HepG2 (cell line): Measurements from ENCODE around the gene COL4A6. TPM values are rescaled to one million over a fixed set of nuclear protein-coding genes. Genes with fewer than 3 reads are reported as not detected.

Experiments
- ATAC-seq: fragments of 200-7000 bp; cut with Tn5 transposase; 3 replicates; pipeline ENCODE4 v1.9.1; 2020; ENCODE audit warnings: mild to moderate bottlenecking, moderate library complexity
- BruUV-seq: library from RNA; stranded (reverse); fragments of 400-500 nt; replicated peaks from 2 replicates; lab custom pipeline; 2021; lab: Mats Ljungman, UMichigan
- CTCF ChIA-PET: fragments of 300-600 bp; formaldehyde crosslinking; extraction: SDS; loops from one replicate; lab custom pipeline; 2021; ENCODE audit warnings: low total read pairs, inconsistent platforms, low intra/inter-chr PET ratio; lab: Yijun Ruan, JAX
- POLR2A ChIA-PET: fragments of 350-600 bp; sonication (Branson Sonifier 250); formaldehyde crosslinking; loops from one replicate; lab custom pipeline; 2020; ENCODE audit warnings: antibody characterized with exemption, inconsistent platforms; lab: Yijun Ruan, JAX
- DNase-seq: peaks from one replicate; pipeline ENCODE4 v3.0.0-alpha.2; 2015; ENCODE audit warnings: low spot score
- FAIRE-seq: peaks from 3 replicates; lab custom pipeline; 2011; peaks lifted over from hg19 to GRCh38; lab: Jason Lieb, UNC
- H2AFZ ChIP-seq: one replicate; pipeline ENCODE4 v1.6.1; 2011; ENCODE audit warnings: low read length, inconsistent platforms
- H3K27ac ChIP-seq: fragments of 300-600 bp; 3 replicates; pipeline ENCODE4 v1.8.0; 2011; ENCODE audit warnings: mixed run types, mild to moderate bottlenecking, mixed read lengths, low read length, inconsistent platforms; ENCODE audit not compliant: insufficient read depth; ENCODE audit errors: extremely low read length
- H3K27me3 ChIP-seq, 2 experiments: fragments of 200-600 bp in 1 of 2; 2 replicates in 1 of 2; 3 replicates in 1 of 2; pipeline versions ENCODE4 v1.6.0 to v1.8.0; 2011; ENCODE audit warnings: low read length in 2 of 2, mild to moderate bottlenecking in 2 of 2, moderate library complexity in 2 of 2, inconsistent platforms in 1 of 2; ENCODE audit not compliant: insufficient read depth in 2 of 2, control insufficient read depth in 1 of 2
- H3K36me3 ChIP-seq, 2 experiments: fragments of 200-600 bp in 1 of 2; replicated peaks in 1 of 2; 2 replicates in 1 of 2; 3 replicates in 1 of 2; pipeline versions ENCODE4 v1.5.1 to v1.8.0; 2011; ENCODE audit warnings: low read length in 2 of 2, inconsistent platforms in 1 of 2; ENCODE audit not compliant: insufficient read depth in 2 of 2, control insufficient read depth in 1 of 2
- H3K4me1 ChIP-seq: 2 replicates; pipeline ENCODE4 v1.5.1; 2012; ENCODE audit warnings: low read length, inconsistent platforms; ENCODE audit not compliant: insufficient read depth
- H3K4me2 ChIP-seq: 2 replicates; pipeline ENCODE4 v1.6.0; 2011; ENCODE audit warnings: low read depth, low read length, inconsistent platforms
- H3K4me3 ChIP-seq, 3 experiments: fragments of 200-600 bp in 1 of 3; sonication (generic), shearing (Covaris generic) in 1 of 3; replicated peaks in 1 of 3; 2 replicates each; pipeline ENCODE4 v1.5.1; 2011 to 2016; ENCODE audit warnings: low read length in 3 of 3, inconsistent platforms in 2 of 3, low read depth in 2 of 3, mild to moderate bottlenecking in 2 of 3, control low read depth in 1 of 3, mixed read lengths in 1 of 3; ENCODE audit not compliant: insufficient read depth in 1 of 3
- H3K79me2 ChIP-seq: one replicate; pipeline ENCODE4 v1.6.1; 2011; ENCODE audit warnings: low read length, inconsistent platforms; ENCODE audit not compliant: insufficient read depth
- H3K9ac ChIP-seq: 2 replicates; pipeline ENCODE4 v1.6.0; 2011; ENCODE audit warnings: mild to moderate bottlenecking, low read depth, low read length, inconsistent platforms; ENCODE audit not compliant: insufficient read depth
- H3K9me3 ChIP-seq: 2 replicates; pipeline ENCODE4 v1.5.1; 2012; ENCODE audit warnings: mild to moderate bottlenecking, low read length
- H4K20me1 ChIP-seq: 2 replicates; pipeline ENCODE4 v1.6.0; 2011; ENCODE audit warnings: inconsistent platforms, mild to moderate bottlenecking, low read length, moderate library complexity; ENCODE audit not compliant: insufficient read depth
- MAFF ChIP-seq: IDR thresholded peaks from 2 replicates; pipeline ENCODE4 v1.6.1; 2011; ENCODE audit warnings: low read depth, low read length, improper control_type of control experiment
- MAFK ChIP-seq, 2 experiments: IDR thresholded peaks in 1 of 2; conservative IDR thresholded peaks in 1 of 2; 2 replicates each; pipeline ENCODE4 v1.6.1; 2011; ENCODE audit warnings: improper control_type of control experiment in 2 of 2, low read length in 2 of 2
- RBFOX2 ChIP-seq: fragments of 200-400 bp; formaldehyde crosslinking; IDR thresholded peaks from 2 replicates; pipeline ENCODE4 v1.6.1; 2017; ENCODE audit warnings: low read depth, mild to moderate bottlenecking, low read length
- ZNF264 ChIP-seq: sonication (generic); formaldehyde crosslinking; IDR thresholded peaks from 2 replicates; pipeline ENCODE4 v1.4.0; 2020; ENCODE audit warnings: missing genetic modification reagents
- ZNF33B ChIP-seq: sonication (generic); formaldehyde crosslinking; IDR thresholded peaks from 2 replicates; pipeline ENCODE4 v1.5.1; 2020; ENCODE audit warnings: mild to moderate bottlenecking, missing genetic modification reagents
- ZNF883 ChIP-seq: sonication (generic); formaldehyde crosslinking; IDR thresholded peaks from 2 replicates; pipeline ENCODE4 v1.5.1; 2020; ENCODE audit warnings: mild to moderate bottlenecking, missing genetic modification reagents; ENCODE audit errors: not compliant biosample characterization
- WGBS: methylation state at CpG from one replicate; pipeline ENCODE4 v1.1.6; 2017; ENCODE audit warnings: low lambda C conversion rate; 5-methylcytosine and 5-hydroxymethylcytosine counted together
- in situ Hi-C: cut with HindIII; loops from 2 replicates; pipeline ENCODE4 v1.10.0; 2017; ENCODE audit warnings: low pct_unique_long_range_greater_than_20kb; ENCODE audit not compliant: extremely low pct_ligation_motif_present
- intact Hi-C: fragments of 100-400 bp; cut with micrococcal nuclease; formaldehyde crosslinking; loops from one replicate; pipeline ENCODE4 v1.10.0; 2022; ENCODE audit not compliant: unreplicated experiment
- polyA plus RNA-seq, 8 experiments: library from polyadenylated mRNA; depleted of rRNA in 3 of 8; stranded (reverse) in 7 of 8; unstranded in 1 of 8; fragments of >200 nt; fragmentation: Illumina TruSeq in 4 of 8; extraction: Trizol in 4 of 8; gene quantifications; 2 replicates each; pipeline versions ENCODE4 v1.2.1 to v1.2.3, GENCODE V29; 2011 to 2016; ENCODE audit warnings: low read depth in 4 of 8, missing spikeins in 1 of 8, mixed read lengths in 1 of 8; ENCODE audit not compliant: insufficient read depth in 1 of 8
- total RNA-seq, 5 experiments: library from RNA; depleted of rRNA; stranded (reverse); fragments of >200 nt; fragmentation: Illumina TruSeq; extraction: Trizol; gene quantifications; 2 replicates each; pipeline ENCODE4 v1.2.3, GENCODE V29; 2016; ENCODE audit warnings: low read depth in 1 of 5
- TF ChIP-seq, protein P1 (sequence below): sonication (generic); formaldehyde crosslinking; IDR thresholded peaks from 2 replicates; pipeline ENCODE4 v1.4.0; 2020; ENCODE audit warnings: low read depth, missing genetic modification reagents
- TF ChIP-seq, protein P2 (sequence below): sonication (generic); formaldehyde crosslinking; IDR thresholded peaks from 2 replicates; pipeline ENCODE4 v1.5.0; 2020; ENCODE audit warnings: missing genetic modification reagents
- TF ChIP-seq, protein P3 (sequence below): sonication (generic); formaldehyde crosslinking; IDR thresholded peaks from 2 replicates; pipeline ENCODE4 v1.4.0; 2020; ENCODE audit warnings: missing genetic modification reagents
- TF ChIP-seq, protein P4 (sequence below): sonication (generic); formaldehyde crosslinking; IDR thresholded peaks from 2 replicates; pipeline ENCODE4 v1.5.0; 2020; ENCODE audit warnings: mild to moderate bottlenecking, missing genetic modification reagents, borderline replicate concordance

COL4A6 gene
- total and polyA plus RNA-seq, 2 of the 13 experiments (the other 11 are each of a cell fraction or from before 2014, with no cell fraction given) = 4.5 to 8.2 TPM

DNA sequence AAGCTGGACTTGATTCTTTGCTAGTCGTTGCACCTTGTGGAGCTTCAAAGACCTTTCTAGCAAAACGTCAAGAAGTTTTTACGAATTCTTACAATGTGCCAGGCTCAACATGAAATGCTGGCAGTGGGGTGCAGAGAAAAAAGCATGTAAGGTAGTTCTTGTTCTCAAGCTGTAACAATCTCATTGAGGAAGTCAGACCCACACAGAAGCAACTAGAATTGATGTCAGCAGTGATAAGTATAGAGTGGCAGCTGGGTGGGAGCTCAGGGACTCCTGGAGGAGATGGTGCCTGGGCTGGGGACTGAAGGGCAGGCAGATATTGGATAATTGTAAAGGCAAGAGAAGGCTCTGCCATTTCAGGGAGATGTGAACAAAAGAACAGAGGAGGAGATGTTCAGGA, 264.3 kb downstream of the COL4A6 start (continued):
- TF ChIP-seq, protein P1, sequence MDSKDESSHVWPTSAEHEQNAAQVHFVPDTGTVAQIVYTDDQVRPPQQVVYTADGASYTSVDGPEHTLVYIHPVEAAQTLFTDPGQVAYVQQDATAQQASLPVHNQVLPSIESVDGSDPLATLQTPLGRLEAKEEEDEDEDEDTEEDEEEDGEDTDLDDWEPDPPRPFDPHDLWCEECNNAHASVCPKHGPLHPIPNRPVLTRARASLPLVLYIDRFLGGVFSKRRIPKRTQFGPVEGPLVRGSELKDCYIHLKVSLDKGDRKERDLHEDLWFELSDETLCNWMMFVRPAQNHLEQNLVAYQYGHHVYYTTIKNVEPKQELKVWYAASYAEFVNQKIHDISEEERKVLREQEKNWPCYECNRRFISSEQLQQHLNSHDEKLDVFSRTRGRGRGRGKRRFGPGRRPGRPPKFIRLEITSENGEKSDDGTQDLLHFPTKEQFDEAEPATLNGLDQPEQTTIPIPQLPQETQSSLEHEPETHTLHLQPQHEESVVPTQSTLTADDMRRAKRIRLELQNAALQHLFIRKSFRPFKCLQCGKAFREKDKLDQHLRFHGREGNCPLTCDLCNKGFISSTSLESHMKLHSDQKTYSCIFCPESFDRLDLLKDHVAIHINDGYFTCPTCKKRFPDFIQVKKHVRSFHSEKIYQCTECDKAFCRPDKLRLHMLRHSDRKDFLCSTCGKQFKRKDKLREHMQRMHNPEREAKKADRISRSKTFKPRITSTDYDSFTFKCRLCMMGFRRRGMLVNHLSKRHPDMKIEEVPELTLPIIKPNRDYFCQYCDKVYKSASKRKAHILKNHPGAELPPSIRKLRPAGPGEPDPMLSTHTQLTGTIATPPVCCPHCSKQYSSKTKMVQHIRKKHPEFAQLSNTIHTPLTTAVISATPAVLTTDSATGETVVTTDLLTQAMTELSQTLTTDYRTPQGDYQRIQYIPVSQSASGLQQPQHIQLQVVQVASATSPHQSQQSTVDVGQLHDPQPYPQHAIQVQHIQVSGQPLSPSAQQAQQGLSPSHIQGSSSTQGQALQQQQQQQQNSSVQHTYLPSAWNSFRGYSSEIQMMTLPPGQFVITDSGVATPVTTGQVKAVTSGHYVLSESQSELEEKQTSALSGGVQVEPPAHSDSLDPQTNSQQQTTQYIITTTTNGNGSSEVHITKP (CRISPR knock-in tag) = no peak
- TF ChIP-seq MAFK (conservative IDR thresholded peaks at IDR 0.05 in 1 of 2, IDR thresholded peaks at IDR 0.05 in 1 of 2; ENCODE audit: low read length in 2 of 2) (no peak), ZNF33B (CRISPR knock-in tag) (no peak), ZNF264 (no peak)

DNA sequence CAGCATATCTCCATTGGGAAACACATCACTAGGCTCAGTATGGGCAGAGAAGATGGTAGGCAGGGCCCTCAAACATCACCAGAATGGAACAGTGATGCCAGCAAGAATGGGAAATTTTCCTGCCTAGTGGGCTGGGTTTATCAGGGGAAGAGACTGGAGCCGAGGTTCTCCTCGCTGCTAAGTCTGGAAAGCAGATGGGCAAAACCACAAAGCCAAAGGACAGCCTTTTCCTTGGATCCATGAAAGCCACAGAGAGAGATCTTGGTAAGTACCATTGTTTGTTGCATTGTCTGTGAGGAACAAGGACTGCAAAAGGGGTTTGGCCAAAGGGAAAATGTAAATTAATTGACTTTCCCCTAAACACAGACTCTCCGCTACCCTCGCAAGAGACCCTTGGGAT, 266.6 kb downstream of the COL4A6 start:
- Histone ChIP-seq H3K4me2 (no peak overlapping the region), H3K4me1 (no peaks in the 10 kb centered on the region), H2AFZ (no peak overlapping the region), H3K36me3 (no peaks in the 10 kb centered on the region), H3K27ac (no peak overlapping the region), H4K20me1 (no peaks in the 10 kb centered on the region), H3K9ac (no peak overlapping the region), H3K4me3 (no peak overlapping the region), H3K27me3 (no peaks in the 10 kb centered on the region), H3K79me2 (no peaks in the 10 kb centered on the region), H3K9me3 (no peaks in the 10 kb centered on the region)
- intact Hi-C loops (no loop called here), in situ Hi-C loops (no loop called here)
- DNase-seq = no peak
- 79% methylated on average over 2 of the region's 4 CpGs for WGBS
- no peak for FAIRE-seq
- BruUV-seq = no TSS peak
- POLR2A ChIA-PET = no interaction called here
- CTCF ChIA-PET = no interaction called here
- ATAC-seq = no peak
- TF ChIP-seq, protein P2, sequence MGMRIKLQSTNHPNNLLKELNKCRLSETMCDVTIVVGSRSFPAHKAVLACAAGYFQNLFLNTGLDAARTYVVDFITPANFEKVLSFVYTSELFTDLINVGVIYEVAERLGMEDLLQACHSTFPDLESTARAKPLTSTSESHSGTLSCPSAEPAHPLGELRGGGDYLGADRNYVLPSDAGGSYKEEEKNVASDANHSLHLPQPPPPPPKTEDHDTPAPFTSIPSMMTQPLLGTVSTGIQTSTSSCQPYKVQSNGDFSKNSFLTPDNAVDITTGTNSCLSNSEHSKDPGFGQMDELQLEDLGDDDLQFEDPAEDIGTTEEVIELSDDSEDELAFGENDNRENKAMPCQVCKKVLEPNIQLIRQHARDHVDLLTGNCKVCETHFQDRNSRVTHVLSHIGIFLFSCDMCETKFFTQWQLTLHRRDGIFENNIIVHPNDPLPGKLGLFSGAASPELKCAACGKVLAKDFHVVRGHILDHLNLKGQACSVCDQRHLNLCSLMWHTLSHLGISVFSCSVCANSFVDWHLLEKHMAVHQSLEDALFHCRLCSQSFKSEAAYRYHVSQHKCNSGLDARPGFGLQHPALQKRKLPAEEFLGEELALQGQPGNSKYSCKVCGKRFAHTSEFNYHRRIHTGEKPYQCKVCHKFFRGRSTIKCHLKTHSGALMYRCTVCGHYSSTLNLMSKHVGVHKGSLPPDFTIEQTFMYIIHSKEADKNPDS = no peak
- no peak for TF ChIP-seq MAFF
- TF ChIP-seq ZNF883 (CRISPR knock-in tag) = no peak
- TF ChIP-seq, protein P3, sequence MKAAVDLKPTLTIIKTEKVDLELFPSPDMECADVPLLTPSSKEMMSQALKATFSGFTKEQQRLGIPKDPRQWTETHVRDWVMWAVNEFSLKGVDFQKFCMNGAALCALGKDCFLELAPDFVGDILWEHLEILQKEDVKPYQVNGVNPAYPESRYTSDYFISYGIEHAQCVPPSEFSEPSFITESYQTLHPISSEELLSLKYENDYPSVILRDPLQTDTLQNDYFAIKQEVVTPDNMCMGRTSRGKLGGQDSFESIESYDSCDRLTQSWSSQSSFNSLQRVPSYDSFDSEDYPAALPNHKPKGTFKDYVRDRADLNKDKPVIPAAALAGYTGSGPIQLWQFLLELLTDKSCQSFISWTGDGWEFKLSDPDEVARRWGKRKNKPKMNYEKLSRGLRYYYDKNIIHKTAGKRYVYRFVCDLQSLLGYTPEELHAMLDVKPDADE = no peak
- no peak for TF ChIP-seq RBFOX2
- TF ChIP-seq, protein P4, sequence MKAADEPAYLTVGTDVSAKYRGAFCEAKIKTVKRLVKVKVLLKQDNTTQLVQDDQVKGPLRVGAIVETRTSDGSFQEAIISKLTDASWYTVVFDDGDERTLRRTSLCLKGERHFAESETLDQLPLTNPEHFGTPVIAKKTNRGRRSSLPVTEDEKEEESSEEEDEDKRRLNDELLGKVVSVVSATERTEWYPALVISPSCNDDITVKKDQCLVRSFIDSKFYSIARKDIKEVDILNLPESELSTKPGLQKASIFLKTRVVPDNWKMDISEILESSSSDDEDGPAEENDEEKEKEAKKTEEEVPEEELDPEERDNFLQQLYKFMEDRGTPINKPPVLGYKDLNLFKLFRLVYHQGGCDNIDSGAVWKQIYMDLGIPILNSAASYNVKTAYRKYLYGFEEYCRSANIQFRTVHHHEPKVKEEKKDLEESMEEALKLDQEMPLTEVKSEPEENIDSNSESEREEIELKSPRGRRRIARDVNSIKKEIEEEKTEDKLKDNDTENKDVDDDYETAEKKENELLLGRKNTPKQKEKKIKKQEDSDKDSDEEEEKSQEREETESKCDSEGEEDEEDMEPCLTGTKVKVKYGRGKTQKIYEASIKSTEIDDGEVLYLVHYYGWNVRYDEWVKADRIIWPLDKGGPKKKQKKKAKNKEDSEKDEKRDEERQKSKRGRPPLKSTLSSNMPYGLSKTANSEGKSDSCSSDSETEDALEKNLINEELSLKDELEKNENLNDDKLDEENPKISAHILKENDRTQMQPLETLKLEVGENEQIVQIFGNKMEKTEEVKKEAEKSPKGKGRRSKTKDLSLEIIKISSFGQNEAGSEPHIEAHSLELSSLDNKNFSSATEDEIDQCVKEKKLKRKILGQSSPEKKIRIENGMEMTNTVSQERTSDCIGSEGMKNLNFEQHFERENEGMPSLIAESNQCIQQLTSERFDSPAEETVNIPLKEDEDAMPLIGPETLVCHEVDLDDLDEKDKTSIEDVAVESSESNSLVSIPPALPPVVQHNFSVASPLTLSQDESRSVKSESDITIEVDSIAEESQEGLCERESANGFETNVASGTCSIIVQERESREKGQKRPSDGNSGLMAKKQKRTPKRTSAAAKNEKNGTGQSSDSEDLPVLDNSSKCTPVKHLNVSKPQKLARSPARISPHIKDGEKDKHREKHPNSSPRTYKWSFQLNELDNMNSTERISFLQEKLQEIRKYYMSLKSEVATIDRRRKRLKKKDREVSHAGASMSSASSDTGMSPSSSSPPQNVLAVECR (CRISPR knock-in tag) = no peak
